ENCODE data around the gene CCDC71L. TPM values are rescaled to one million over a fixed set of nuclear protein-coding genes. Genes with fewer than 3 reads are reported as not detected.

CCDC71L gene
- total and polyA plus RNA-seq, 2 of the 13 experiments (the other 11 are each of a cell fraction or from before 2014, with no cell fraction given), result 0.02 TPM; not detected in 1

DNA sequence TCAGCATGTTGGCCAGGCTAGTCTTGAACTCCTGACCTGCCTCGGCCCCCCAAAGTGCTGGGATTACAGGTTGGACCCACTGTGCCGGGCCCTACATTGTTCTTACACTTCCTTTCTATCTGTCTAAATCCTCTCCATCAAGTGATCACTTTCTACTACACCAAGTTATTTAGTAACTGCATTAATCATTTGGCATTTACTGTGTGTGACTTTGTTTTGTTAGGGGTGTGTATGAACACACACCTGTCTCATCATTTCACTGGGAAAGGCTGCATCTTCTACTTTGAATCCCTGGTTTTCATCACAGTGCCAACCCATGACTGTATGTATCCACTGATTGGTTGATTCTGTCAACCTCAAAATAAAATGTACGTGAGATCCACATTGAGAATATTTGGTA lies 23.0 kb upstream of the CCDC71L start (continued):
- TF ChIP-seq AKNA (CRISPR knock-in tag; IDR thresholded peaks at IDR 0.05; ENCODE audit: borderline replicate concordance), result no peak
- no peak for TF ChIP-seq NFYB (CRISPR knock-in tag; IDR thresholded peaks at IDR 0.05)
- TF ChIP-seq, protein P1, sequence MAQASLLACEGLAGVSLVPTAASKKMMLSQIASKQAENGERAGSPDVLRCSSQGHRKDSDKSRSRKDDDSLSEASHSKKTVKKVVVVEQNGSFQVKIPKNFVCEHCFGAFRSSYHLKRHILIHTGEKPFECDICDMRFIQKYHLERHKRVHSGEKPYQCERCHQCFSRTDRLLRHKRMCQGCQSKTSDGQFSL (CRISPR knock-in tag; IDR thresholded peaks at IDR 0.05), result no peak
- TF ChIP-seq CC2D1A (CRISPR knock-in tag; IDR thresholded peaks at IDR 0.05), result no peak
- no peak for TF ChIP-seq ZXDC (CRISPR knock-in tag; IDR thresholded peaks at IDR 0.05)
- no peak for TF ChIP-seq ETV5 (CRISPR knock-in tag; IDR thresholded peaks at IDR 0.05; ENCODE audit: borderline replicate concordance)
- TF ChIP-seq, protein P2, sequence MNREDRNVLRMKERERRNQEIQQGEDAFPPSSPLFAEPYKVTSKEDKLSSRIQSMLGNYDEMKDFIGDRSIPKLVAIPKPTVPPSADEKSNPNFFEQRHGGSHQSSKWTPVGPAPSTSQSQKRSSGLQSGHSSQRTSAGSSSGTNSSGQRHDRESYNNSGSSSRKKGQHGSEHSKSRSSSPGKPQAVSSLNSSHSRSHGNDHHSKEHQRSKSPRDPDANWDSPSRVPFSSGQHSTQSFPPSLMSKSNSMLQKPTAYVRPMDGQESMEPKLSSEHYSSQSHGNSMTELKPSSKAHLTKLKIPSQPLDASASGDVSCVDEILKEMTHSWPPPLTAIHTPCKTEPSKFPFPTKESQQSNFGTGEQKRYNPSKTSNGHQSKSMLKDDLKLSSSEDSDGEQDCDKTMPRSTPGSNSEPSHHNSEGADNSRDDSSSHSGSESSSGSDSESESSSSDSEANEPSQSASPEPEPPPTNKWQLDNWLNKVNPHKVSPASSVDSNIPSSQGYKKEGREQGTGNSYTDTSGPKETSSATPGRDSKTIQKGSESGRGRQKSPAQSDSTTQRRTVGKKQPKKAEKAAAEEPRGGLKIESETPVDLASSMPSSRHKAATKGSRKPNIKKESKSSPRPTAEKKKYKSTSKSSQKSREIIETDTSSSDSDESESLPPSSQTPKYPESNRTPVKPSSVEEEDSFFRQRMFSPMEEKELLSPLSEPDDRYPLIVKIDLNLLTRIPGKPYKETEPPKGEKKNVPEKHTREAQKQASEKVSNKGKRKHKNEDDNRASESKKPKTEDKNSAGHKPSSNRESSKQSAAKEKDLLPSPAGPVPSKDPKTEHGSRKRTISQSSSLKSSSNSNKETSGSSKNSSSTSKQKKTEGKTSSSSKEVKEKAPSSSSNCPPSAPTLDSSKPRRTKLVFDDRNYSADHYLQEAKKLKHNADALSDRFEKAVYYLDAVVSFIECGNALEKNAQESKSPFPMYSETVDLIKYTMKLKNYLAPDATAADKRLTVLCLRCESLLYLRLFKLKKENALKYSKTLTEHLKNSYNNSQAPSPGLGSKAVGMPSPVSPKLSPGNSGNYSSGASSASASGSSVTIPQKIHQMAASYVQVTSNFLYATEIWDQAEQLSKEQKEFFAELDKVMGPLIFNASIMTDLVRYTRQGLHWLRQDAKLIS (CRISPR knock-in tag; IDR thresholded peaks at IDR 0.05), result no peak
- no peak for TF ChIP-seq ZNF34 (CRISPR knock-in tag; IDR thresholded peaks at IDR 0.05; ENCODE audit: borderline replicate concordance)
- TF ChIP-seq, protein P3, sequence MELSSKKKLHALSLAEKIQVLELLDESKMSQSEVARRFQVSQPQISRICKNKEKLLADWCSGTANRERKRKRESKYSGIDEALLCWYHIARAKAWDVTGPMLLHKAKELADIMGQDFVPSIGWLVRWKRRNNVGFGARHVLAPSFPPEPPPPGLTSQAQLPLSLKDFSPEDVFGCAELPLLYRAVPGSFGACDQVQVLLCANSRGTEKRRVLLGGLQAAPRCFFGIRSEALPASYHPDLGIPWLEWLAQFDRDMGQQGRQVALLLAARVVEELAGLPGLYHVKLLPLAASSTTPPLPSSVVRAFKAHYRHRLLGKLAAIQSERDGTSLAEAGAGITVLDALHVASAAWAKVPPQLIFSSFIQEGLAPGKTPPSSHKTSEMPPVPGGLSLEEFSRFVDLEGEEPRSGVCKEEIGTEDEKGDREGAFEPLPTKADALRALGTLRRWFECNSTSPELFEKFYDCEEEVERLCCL (CRISPR knock-in tag; IDR thresholded peaks at IDR 0.05; ENCODE audit: borderline replicate concordance), result no peak
- TF ChIP-seq HINFP (CRISPR knock-in tag; IDR thresholded peaks at IDR 0.05; ENCODE audit: low read depth), result no peak

All from HepG2 (cell line).